NCI-H446 treated with DMSO at 0.1 percent for 48 hours (cell line): ENCODE data around the gene RAMP2.
"Not testable (repeated sequence)": the region's sequence is repeated elsewhere in the genome, so short reads cannot be mapped to it uniquely, and the experiment has no call there.

Source experiments
- DNase-seq: peaks from one replicate; lab custom pipeline; 2025; lab: John Stamatoyannopoulos, UW

Gene RAMP2, protein sequence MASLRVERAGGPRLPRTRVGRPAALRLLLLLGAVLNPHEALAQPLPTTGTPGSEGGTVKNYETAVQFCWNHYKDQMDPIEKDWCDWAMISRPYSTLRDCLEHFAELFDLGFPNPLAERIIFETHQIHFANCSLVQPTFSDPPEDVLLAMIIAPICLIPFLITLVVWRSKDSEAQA

DNA sequence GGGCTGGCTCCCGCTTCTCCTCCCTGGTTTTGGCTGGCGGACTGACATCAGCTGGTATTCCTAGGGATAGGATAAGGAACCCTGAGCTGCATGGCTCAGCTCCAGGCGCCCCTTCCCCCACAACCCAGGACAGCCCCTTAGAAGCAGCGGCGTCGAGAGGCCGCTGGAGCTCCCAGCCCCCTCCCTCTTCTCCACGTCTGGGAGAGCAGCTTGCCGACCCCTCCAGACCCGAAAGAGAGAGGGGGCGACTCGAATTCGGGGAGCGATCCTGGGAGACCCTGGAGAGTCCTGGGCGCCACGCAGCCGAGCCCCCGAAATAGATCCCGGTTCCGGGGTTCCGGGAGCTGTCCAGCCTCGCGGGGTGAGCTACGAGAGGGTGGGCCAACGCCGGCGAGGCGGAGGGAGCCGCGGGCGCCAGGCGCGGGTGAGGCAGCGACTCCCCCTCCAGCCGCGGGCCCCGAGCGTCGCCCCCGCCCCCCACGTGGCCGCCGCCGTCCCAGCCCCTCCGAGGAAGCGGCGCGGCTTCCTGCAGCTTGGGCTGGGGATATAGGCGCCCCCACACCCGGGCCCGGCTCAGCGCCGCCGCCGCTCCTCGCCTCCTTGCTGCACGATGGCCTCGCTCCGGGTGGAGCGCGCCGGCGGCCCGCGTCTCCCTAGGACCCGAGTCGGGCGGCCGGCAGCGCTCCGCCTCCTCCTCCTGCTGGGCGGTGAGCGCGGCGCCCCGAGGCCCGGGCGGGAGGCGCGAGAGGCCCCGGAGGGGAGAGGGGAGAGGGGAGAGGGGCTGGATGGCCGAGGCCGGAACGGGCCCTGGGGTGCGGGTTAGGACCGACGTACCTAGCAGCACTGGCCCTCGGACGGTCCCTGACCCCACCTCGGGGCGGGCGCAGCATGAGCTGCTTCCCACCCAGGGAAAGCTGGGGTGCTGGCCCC lies at the start of gene RAMP2:
TSS of gene RAMP2 (plus strand) at position 576 of the 930 bp plus-strand sequence. CDS start at position 611, 35 bp downstream.
- no peak for DNase-seq

DNA sequence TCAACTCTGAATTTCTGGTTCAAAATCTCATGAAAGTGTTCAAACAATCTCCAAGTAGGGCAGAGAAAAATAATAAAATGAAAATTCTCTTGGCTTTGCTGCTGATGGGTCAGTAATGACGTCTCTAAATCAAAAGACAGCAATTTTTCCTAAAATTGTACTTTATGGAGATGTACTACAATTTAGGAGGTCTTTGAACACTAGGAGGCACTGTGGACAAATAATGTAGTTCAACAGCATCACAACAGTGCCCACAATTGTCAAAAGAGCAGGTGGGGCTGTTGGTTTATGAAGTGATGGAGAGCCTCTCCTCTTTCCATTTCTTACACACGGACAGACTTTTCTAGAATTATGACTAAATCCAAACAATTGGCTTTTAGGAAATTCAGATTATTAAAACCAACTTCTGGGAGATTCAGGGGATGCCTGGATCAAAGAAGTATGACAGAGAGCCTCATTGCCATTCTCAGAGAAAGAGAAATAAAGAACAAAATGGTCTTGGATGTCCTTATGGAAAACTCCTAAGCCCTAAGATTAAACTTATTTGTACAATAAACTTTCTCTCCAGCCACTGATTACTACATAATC lies 39.9 kb upstream of the RAMP2 start:
- DNase-seq, result peak; percentile 46

DNA sequence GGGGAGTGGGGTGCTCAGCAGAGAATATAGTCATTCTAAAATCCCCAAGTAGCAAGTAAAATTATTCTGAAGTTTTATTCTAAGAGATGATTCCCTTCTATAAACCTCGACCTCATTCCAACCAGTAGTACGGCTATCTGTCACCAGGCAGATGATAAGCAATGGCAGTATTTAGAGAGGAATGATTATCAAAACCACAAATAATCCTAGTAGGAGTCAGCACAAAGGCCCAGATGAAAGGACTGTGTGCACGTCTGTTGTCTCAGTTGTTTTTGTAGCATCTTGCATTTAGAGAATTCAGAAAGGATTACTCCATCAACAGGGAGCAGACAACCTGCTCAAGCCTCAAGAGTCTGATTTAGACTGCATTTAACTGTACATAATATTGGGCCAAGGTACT lies 37.4 kb upstream of the RAMP2 start:
- DNase-seq, result no peak

DNA sequence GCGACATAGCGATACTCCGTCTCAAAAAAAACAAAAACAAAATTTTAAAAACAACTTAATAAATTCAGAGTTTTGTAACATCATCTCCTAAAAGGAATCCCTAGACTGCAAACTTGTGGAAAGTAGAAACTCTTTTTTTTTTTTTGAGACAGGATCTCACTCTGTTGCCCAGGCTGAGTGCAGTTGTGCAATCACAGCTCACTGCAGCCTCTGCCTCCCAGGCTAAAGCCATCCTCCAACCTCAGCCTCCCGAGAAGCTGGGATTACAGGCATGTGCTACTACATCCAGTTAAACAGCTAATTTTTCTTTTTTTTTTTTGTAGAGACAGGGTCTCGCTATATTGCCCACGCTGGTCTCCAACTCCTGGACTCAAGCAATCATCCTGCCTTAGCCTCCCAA lies 35.9 kb upstream of the RAMP2 start:
- DNase-seq, result no peak

DNA sequence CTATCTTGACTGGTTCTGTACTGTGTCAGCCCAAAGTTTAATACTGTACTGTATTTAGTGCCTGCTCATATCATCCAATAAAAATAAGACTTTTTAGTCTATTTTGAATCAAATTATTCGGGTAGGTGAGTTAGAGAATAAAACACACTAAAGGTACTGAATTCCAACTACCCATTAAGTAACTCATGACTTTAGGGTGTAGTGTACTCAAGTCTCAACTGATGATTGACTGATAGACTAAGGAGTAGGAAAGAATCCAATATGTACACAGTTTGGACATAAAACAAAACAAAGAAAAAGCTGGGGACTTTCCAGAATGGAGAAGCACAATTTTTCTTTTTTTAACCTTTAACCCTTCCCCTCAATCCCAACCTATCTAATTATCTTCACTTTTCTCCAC lies 20.3 kb upstream of the RAMP2 start:
- DNase-seq, result no peak

DNA sequence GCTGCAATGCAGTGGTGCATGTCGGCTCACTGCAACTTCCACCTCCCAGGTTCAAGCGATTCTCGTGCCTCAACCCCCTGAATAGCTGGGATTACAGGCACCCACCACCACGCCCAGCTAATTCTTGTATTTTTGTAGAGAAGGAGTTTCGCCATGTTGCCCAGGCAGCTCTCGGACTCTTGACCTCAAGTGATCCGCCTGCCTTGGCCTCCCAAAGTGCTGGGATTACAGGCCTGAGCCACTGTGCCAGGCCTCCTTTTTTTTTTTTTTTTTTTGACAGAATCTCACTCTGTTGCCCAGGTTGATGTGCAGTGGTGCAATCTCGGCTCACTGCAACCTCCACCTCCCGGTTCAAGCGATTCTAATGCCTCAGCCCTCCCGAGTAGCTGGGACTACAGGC lies 18.1 kb upstream of the RAMP2 start:
- not testable (repeated sequence) for DNase-seq

DNA sequence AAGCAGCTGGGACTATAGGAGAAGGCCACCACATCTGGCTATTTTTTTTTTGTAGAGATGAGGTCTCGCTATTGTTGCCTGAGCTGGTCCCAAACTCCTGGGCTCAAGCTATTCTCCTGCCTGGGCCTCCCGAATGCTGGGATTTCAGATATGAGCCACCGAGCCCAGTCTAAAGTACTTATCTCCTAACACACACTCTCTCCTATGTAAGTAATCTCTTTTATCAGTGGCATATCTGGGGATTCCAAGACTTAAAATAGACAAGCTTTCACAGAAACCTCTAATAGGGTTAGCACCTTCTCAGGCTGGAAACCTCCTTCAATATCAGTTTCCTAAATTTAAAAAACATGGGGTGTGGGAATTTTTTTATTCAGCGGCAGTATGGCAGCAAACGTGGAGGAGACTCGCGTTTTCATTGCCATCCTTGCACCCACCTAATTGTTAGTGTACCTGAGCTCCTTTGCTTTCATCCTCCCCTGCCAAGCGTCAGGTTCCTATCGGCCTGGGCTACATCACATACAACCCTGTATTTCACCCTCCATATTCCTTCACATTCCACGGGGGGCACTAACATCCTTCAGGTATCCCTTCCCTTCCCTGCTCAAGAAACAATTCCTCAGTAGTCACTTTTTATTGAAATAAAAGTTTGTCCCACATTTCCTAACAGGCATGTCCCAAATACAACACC lies 17.3 kb upstream of the RAMP2 start:
- no peak for DNase-seq

DNA sequence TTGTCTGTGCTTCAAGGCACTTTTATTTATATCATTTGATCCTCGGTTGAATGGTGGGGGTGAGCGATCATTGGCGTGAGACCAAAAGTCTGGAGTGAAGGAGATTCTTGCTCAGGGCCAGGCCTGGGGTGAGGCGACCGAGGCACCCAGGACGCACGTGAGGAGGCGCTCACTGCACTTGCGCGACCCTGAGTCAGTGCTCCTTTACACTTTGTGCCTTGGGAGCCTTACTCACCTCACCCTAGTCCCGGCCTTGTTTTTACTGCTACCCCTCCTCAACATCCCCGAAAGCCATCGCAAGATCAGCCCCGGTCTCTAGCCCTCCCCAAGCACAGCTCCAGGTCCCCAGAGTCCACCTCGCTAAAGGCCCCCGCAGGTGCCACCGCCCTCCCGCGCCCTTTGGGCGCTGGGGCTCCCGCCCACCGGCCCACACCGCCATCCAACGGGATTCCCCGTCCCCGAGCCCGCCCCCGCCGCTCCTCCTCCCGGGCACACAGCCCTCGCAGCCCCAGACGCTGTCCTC lies 16.7 kb upstream of the RAMP2 start:
- DNase-seq, result no peak

DNA sequence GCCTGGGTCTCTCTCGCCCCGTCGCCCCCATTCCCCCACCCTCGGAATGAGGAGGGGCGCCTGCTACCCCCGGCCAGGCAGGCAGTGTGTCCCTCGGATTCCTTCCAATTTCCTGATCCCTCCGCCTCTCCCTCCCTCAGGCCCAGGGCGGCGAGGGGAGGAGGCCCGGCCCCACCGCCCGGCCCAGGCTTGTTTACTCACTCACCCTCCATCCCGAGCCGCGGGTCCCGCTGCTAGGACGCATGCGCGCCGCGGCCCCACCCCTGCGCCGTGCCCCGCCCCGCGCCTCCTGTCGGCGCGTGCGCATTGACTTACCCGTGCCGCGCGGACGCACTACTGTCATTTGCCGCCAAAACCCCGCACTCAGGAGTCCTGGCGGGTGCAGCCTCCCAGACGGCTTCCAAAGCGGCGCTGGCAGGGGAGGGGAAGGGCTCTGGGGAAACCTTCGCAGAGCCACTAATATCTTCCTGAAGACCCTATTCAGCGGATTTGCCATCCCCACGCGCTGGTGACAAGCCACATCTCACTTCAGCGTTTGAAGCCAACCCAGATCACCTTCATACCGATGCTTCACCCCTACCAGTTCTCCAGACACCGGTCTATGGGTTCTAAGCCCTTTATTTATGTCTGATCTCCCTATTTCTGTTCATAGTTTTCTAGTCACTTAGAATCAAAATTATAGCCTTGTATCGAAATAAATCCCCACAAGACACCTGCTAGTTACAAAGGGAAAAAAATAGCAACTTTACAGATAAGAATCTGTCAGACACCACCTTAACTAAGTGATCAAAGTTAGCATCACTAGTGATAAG lies 16.0 kb upstream of the RAMP2 start, which contains the start of gene EZH1:
TSS of gene EZH1 (minus strand) at position 235 of the 812 bp plus-strand sequence. CDS start 16,099 bp downstream, outside the sequence.
- DNase-seq, result peak; percentile 86

DNA sequence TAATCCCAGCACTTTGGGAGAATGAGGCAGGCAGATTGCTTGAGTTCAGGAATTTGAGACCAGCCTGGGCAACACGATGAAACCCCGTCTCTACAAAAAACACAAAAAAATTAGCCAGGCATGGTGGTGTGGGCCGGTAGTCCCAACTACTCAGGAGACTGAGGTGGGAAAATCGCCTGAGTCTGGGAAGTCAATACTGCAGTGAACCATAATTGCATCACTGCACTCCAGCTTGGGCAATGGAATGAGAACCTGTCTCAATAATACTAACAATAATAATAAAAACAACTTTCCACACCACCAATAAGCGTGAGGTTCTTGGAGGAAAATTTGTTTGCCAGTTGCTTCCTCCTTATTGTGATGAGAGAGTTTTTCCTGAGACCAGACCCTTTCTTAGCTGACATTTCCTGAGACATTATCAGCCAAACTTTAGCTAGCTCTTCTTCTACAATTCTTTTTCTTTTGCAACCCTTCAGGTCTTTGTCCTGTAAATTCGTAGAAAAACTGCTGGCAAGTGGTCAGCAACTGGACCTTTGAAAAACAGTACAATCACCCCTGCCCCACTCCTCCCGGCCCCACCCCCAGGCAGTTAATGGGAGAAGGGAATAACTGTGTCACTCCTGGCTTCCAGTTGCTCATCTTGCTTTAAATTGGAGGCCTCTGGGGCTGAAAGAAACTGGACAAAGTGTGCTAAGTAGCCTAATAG lies 12.7 kb upstream of the RAMP2 start:
- DNase-seq, result no peak

DNA sequence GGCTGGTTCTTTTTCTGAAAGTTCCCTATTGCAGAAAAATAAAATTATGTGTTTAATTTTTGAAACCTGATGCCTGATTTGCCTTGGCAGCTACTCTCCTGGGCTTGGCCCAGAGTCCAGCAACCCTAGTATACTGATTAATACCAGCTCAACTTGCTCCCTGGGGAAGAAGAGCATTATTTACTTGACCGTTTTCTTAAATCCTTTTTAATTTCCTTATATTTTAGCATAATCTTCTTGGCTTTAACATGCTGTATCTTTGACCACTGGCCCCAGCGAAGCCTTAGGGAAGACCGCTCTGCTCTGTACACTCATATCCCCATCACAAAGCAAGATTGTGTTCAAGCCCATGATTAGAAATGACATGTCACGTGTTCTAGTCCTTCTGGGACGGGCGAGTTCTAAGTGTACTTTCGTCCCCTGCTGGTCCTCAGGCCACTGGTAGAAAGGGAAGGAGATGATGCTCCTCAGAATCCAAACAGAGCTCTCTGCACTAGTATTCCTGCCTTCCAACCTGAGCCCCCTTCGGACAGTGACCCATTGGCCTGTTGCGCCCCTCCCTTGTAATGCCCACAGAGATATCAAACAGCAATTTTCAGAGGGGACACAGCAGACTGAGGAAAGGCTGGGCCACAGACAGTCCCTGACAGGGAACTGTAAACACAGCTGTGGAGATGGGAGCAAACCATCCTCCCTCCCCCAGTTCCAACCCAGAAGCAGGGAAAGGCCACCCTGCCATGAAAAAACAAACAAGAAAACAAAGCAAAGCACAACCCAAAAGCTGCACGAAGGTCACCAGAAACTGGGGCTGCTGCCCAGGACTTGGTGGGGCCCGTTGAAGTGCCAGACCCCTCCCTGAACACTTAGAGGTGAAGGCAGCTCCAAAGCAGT lies 11.9 kb upstream of the RAMP2 start:
- DNase-seq, result no peak

DNA sequence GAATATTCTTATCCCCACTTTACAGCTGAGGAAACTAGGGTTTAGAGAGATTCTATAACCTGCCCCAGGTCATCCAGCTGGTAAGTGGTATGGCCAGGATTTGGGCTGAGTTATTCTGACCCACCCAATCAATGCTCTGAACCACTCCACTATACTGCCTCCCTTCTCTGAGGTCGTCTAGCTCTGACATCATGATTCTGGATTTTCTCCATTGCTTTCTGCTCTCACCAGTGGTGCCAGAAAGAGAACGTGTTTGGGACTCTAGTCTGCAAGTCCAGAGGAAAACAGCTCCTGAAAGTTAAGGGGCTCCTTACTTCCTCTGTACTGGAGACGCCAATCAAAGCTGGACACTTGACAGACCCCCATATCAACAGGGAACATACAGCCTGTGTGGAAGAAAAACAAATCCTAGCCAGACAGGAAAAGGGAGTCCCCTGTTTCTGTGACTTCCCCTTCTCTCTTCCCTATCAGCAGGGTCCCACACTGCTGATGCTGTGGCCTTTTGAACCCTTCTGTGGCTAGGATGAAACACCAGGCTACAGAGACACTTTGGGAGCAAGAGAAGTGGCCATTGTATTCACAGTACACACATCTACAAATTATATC lies 10.2 kb upstream of the RAMP2 start:
- DNase-seq, result no peak

DNA sequence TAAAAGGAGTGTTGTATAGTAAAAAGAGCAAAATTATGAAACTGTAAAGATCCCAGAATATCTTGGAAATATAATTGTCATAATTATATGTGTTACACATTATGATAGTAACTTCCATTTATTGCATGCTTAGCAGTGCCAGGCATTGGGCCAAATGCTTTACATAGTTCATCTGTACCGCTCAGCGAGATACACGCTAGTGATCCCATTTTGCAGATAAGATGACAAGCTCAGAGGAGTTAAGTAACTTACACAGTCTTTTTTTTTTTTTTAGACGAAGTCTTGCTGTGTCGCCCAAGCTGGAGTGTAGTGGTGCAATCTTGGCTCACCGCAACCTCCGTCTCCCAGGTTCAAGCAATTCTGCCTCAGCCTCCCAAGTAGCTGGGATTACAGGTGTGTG lies 9.4 kb upstream of the RAMP2 start:
- no peak for DNase-seq

DNA sequence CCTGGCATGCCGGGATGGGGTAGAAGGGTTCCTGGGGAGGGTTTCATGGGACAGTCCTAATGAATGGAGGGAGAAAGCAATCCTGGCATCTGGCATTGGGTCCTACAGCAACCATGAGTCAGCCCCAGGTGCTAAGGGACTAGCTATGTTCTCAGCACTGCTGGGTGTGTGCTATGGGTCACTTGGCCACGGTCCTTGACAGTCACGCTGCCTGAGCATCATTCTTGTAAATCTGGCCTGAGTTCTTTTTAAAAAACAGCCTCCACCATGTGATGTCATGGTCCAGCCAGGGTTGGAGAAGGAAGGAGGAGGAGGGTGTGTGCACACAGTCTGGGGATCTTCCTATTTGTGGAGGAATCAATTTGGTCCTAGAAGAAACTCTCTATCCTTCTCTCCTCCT lies 6.2 kb upstream of the RAMP2 start:
- DNase-seq, result no peak

DNA sequence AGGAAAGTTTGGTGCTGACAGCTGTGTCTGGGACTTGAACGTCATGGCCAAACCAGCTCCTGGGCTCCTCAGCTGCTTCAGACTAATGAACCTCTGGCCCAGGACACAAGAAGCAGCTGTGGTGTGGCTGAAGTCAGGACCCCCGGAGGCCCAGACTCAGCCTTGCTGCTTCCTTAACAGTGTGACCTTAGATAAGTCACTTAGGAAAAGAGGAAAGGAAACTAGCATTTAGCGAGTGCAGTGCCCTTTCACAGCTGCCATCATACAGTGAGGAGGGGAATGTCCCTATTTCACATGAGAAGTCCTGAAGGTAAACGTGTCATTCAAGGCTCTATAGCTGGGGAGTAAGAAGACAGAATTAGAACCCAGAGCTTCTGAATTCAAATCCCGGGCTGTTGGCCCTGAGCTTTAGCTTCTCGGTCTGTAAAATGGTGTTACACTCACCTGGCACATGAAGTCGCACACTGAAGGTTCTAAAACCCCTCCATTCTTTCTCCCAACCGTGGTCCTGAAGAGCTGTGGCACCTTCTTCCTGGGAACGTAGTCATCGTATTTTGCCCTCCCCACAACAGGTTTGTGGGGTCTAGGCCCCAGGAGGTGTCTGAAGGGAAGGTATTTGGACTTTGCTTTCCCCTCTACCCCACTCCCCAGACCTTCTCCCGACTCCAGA lies 910 bp upstream of the RAMP2 start:
- no peak for DNase-seq

DNA sequence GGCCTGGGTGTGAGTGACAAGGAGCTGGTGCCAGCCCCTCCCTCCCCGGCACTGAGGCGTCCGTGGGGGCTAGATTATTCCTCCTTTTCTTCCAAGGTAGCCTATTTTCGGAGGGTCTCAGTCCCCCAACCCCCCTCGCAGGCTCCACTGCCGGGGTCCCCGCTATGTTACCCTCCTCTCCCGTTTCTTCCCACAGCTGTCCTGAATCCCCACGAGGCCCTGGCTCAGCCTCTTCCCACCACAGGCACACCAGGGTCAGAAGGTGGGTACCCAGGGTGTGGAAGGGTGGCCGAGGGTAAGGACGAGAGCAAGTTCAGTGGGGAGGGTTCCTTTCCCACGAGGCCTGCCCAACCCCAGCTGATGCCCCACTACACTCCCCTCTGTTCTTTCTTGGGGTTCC lies 611 bp downstream of the RAMP2 start:
- DNase-seq, result no peak

DNA sequence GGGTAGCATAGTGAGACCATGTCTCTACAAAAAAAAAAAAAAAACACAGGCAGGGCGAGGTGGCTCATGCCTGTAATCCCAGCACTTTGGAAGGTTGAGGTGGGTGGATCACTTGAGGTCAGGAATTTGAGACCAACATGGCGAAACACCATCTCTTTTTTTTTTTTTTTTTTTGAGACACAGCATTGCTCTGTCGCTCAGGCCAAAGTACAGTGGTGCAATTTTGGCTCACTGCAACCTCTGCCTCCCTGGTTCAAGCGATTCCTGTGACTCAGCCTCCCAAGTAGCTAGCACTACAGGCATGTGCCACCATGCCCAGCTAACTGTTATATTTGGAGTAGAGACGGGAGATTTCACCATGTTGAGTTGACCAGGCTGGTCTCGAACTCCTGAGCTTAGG lies 5.1 kb downstream of the RAMP2 start:
- no peak for DNase-seq

DNA sequence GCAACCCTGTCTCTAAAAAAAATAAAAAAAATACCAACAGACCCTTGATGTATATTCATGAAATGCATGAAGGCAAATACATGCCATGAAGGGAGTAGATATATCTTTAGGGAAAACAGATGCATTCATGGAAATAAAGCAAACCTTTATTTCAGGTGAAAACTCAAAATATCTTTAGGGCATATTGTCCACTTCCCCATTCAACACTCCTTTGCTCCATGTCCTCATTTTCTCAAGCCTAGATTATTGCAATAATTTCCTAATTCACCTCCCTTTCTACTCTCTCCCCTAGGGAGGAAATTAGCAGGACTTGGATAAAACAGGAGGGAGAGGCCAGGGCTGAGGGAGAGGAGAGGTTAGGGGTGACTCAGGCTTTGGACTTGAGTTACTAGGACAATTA lies 6.5 kb downstream of the RAMP2 start:
- DNase-seq, result no peak

DNA sequence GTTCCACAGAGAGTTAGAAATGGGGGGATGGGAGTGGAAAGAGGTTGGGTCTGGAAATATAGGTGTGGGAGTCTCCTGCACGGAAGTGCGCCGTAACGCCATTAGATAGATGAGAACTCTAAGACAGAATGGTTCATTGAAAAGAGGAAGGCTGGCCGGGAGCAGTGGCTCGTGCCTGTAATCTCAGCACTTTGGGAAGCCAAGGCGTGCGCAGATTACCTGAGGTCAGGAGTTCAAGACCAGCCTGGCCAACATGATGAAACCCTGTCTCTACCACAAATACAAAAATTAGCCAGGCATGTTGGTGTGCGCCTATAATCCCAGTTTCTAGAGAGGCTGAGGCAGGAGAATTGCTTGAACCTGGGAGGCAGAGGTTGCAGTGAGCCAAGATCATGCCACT lies 7.0 kb downstream of the RAMP2 start:
- not testable (repeated sequence) for DNase-seq
